ENCODE data around the gene FFAR1. TPM values are rescaled to one million over a fixed set of nuclear protein-coding genes. Genes with fewer than 3 reads are reported as not detected.

FFAR1 gene
- total RNA-seq, 1 donor from 2014 or later, result not detected

GRCh38 chr19:35337097-35337983 lies 10.4 kb upstream of the FFAR1 start:
- no peak for DNase-seq (ENCODE audit: missing footprints)
- ATAC-seq, result no peak
- intact Hi-C loops (cut with DNase I), result no loop called here

GRCh38 chr19:35337984-35338296 lies 9.8 kb upstream of the FFAR1 start:
- ATAC-seq, result no peak
- DNase-seq (ENCODE audit: missing footprints), result no peak
- intact Hi-C loops (cut with DNase I), result no loop called here

- ATAC-seq (no peak), DNase-seq (ENCODE audit: missing footprints) (no peak)
- intact Hi-C loops (cut with DNase I), result no loop called here
These were observed 7.3 kb upstream of the FFAR1 start for GRCh38 chr19:35340431-35340830.

GRCh38 chr19:35341006-35341405 lies 6.7 kb upstream of the FFAR1 start:
- DNase-seq (ENCODE audit: missing footprints) (no peak), ATAC-seq (no peak)
- intact Hi-C loops (cut with DNase I), result no loop called here

GRCh38 chr19:35341565-35342225 lies 6.0 kb upstream of the FFAR1 start:
- DNase-seq (ENCODE audit: missing footprints) (no peak), ATAC-seq (no peak)
- intact Hi-C loops (cut with DNase I), result no loop called here

GRCh38 chr19:35342430-35342829 lies 5.3 kb upstream of the FFAR1 start:
- intact Hi-C loops (cut with DNase I), result no loop called here
- no peak for ATAC-seq
- DNase-seq (ENCODE audit: missing footprints), result no peak

GRCh38 chr19:35344511-35345031 lies 3.1 kb upstream of the FFAR1 start:
- ATAC-seq (no peak), DNase-seq (ENCODE audit: missing footprints) (no peak)
- intact Hi-C loops (cut with DNase I), result no loop called here

GRCh38 chr19:35345671-35346111 lies 2.0 kb upstream of the FFAR1 start:
- DNase-seq (ENCODE audit: missing footprints), result no peak

GRCh38 chr19:35346193-35347052 lies 1.3 kb upstream of the FFAR1 start:
- DNase-seq (ENCODE audit: missing footprints) (no peak), ATAC-seq (no peak)
- intact Hi-C loops (cut with DNase I), result no loop called here

More at GRCh38 chr19:35345671-35346111, 2.0 kb upstream of the FFAR1 start:
- ATAC-seq, result no peak
- intact Hi-C loops (cut with DNase I), result no loop called here

- ATAC-seq, result no peak
- intact Hi-C loops (cut with DNase I), result no loop called here
- DNase-seq (ENCODE audit: missing footprints), result no peak
These were observed 212 bp downstream of the FFAR1 start for GRCh38 chr19:35347930-35348298.

GRCh38 chr19:35348911-35349611 lies 1.4 kb downstream of the FFAR1 start:
- DNase-seq (ENCODE audit: missing footprints), result no peak
- ATAC-seq, result no peak
- intact Hi-C loops (cut with DNase I), result no loop called here

- ATAC-seq, result no peak
- no peak for DNase-seq (ENCODE audit: missing footprints)
- intact Hi-C loops (cut with DNase I), result loop anchor here (5.0 kb wide), 1 partner anchor 242 kb away; no protein-coding TSS in a partner anchor
These were observed 2.2 kb downstream of the FFAR1 start for GRCh38 chr19:35349614-35350521.

GRCh38 chr19:35350591-35350990 lies 2.9 kb downstream of the FFAR1 start:
- no peak for ATAC-seq
- DNase-seq (ENCODE audit: missing footprints), result no peak
- intact Hi-C loops (cut with DNase I), result loop anchor here (5.0 kb wide), 1 partner anchor 242 kb away; no protein-coding TSS in a partner anchor

- DNase-seq (ENCODE audit: missing footprints) (no peak), ATAC-seq (no peak)
- intact Hi-C loops (cut with DNase I), result loop anchor here (1.0 to 5.0 kb wide), 3 partner anchors 117 to 241 kb away; no protein-coding TSS in a partner anchor
These were observed 3.9 kb downstream of the FFAR1 start for GRCh38 chr19:35351411-35352176.

GRCh38 chr19:35352177-35352447 lies 4.4 kb downstream of the FFAR1 start:
- ATAC-seq (no peak), DNase-seq (ENCODE audit: missing footprints) (no peak)
- intact Hi-C loops (cut with DNase I), result loop anchor here (1.0 to 5.0 kb wide), 3 partner anchors 116 to 240 kb away; no protein-coding TSS in a partner anchor

GRCh38 chr19:35352448-35353304 lies 5.0 kb downstream of the FFAR1 start:
- peak; percentile 75 for ATAC-seq
- intact Hi-C loops (cut with DNase I), result loop anchor here (1.0 to 5.0 kb wide), 3 partner anchors 116 to 240 kb away; no protein-coding TSS in a partner anchor
- no peak for DNase-seq (ENCODE audit: missing footprints)
